Stomach smooth muscle (tissue), 2 donors: ENCODE results near the gene USP31.

Experiments used
- H3K27ac ChIP-seq: one replicate; pipeline ENCODE4 v1.7.0; 2013; ENCODE audit warnings: mild to moderate bottlenecking, low read length, inconsistent platforms
- H3K27me3 ChIP-seq, 2 donors: one replicate each; pipeline ENCODE4 v1.7.0; 2013; ENCODE audit warnings: low read length in 2 of 2; ENCODE audit not compliant: insufficient read depth in 2 of 2, control insufficient read depth in 1 of 2
- H3K36me3 ChIP-seq, 2 donors: one replicate each; pipeline ENCODE4 v1.7.0; 2013; ENCODE audit warnings: low read length in 2 of 2; ENCODE audit not compliant: control insufficient read depth in 2 of 2, insufficient read depth in 2 of 2
- H3K4me1 ChIP-seq: one replicate; pipeline ENCODE4 v1.7.0; 2013; ENCODE audit warnings: low read length; ENCODE audit not compliant: control insufficient read depth, insufficient read depth
- H3K4me3 ChIP-seq, 2 donors: one replicate each; pipeline ENCODE4 v1.7.0; 2013; ENCODE audit warnings: low read length in 2 of 2
- H3K9ac ChIP-seq, 2 donors: one replicate each; pipeline ENCODE4 v1.7.0; 2013; ENCODE audit warnings: low read length in 2 of 2, mild to moderate bottlenecking in 1 of 2
- H3K9me3 ChIP-seq, 2 donors: one replicate each; pipeline ENCODE4 v1.7.0; 2013; ENCODE audit warnings: low read length in 2 of 2; ENCODE audit not compliant: control insufficient read depth in 2 of 2
- donor health status: healthy.
- donor health status: Pancreatic carcinoma.

The USP31 gene

GRCh38 chr16:23020084-23020483, 129.2 kb downstream of the USP31 start:
- Histone ChIP-seq H3K4me3 (no peak overlapping the region), H3K27me3 (peaks cover 0 to 3% of the 10 kb centered on the region in 2 donors), H3K4me1 (peaks cover 2% of the 10 kb centered on the region), H3K36me3 (no peaks in the 10 kb centered on the region), H3K27ac (no peak overlapping the region), H3K9me3 (no peaks in the 10 kb centered on the region), H3K9ac (no peak overlapping the region)

- Histone ChIP-seq H3K9ac (no peak overlapping the region), H3K27ac (no peak overlapping the region), H3K36me3 (no peaks in the 10 kb centered on the region), H3K4me1 (peaks cover 2% of the 10 kb centered on the region), H3K4me3 (no peak overlapping the region), H3K27me3 (peaks cover 0 to 4% of the 10 kb centered on the region in 2 donors), H3K9me3 (no peaks in the 10 kb centered on the region)
Observed at GRCh38 chr16:23016368-23016767, 132.9 kb downstream of the USP31 start.

- H3K36me3 ChIP-seq: no peaks in the 10 kb centered on the region
- peaks cover 0 to 4% of the 10 kb centered on the region in 2 donors for H3K27me3 ChIP-seq
- H3K4me1 ChIP-seq: peaks cover 2% of the 10 kb centered on the region
- no peak overlapping the region for H3K9ac ChIP-seq
- no peak overlapping the region for H3K27ac ChIP-seq
- H3K4me3 ChIP-seq: no peak overlapping the region
- no peaks in the 10 kb centered on the region for H3K9me3 ChIP-seq
Observed at GRCh38 chr16:23015580-23015979, 133.7 kb downstream of the USP31 start.

- no peaks in the 10 kb centered on the region for H3K9me3 ChIP-seq
- peaks cover 2% of the 10 kb centered on the region for H3K4me1 ChIP-seq
- no peak overlapping the region for H3K27ac ChIP-seq
- H3K9ac ChIP-seq: no peak overlapping the region
- H3K4me3 ChIP-seq: no peak overlapping the region
- H3K36me3 ChIP-seq: no peaks in the 10 kb centered on the region
- H3K27me3 ChIP-seq: peaks cover 0 to 4% of the 10 kb centered on the region in 2 donors
Observed at GRCh38 chr16:23014592-23014991, 134.7 kb downstream of the USP31 start.
